HL-60 (cell line): Measurements from ENCODE around the gene EME2.

Experiments
- GABPA ChIP-seq: IDR thresholded peaks from 2 replicates; pipeline ENCODE4 v1.6.1; 2012; ENCODE audit warnings: low read depth
- POLR2AphosphoS5 ChIP-seq: IDR thresholded peaks from 2 replicates; pipeline ENCODE4 v1.6.1; 2012; ENCODE audit warnings: low read depth
- TF ChIP-seq, protein P1 (sequence below): IDR thresholded peaks from one replicate; pipeline ENCODE4 v1.5.1; 2011; ENCODE audit warnings: low read length, control low read depth, inconsistent platforms; ENCODE audit not compliant: insufficient read depth
- TF ChIP-seq, protein P2 (sequence below): IDR thresholded peaks from 2 replicates; pipeline ENCODE4 v1.6.1; 2012; ENCODE audit warnings: low read depth; ENCODE audit not compliant: insufficient replicate concordance

DNA sequence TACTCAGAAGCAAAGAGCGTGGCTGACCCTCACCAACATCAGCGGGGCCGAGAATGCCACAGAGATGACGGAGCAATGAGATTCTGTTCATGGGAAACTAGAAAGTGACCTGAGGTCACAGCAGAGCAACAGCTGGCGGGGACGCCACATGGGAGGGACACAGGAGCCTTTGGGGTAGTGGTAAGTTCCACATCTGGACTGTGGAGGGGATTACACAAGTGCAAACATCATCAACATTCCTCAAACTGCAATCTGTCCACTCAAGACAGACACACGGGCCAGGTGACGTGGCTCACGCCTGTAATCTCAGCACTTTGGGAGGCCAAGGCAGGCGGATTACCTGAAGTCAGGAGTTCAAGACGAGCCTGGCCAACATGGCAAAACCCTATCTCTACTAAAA, 42.9 kb downstream of the EME2 start:
- no peak for TF ChIP-seq POLR2AphosphoS5
- TF ChIP-seq, protein P1, sequence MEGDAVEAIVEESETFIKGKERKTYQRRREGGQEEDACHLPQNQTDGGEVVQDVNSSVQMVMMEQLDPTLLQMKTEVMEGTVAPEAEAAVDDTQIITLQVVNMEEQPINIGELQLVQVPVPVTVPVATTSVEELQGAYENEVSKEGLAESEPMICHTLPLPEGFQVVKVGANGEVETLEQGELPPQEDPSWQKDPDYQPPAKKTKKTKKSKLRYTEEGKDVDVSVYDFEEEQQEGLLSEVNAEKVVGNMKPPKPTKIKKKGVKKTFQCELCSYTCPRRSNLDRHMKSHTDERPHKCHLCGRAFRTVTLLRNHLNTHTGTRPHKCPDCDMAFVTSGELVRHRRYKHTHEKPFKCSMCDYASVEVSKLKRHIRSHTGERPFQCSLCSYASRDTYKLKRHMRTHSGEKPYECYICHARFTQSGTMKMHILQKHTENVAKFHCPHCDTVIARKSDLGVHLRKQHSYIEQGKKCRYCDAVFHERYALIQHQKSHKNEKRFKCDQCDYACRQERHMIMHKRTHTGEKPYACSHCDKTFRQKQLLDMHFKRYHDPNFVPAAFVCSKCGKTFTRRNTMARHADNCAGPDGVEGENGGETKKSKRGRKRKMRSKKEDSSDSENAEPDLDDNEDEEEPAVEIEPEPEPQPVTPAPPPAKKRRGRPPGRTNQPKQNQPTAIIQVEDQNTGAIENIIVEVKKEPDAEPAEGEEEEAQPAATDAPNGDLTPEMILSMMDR, result no peak
- no peak for TF ChIP-seq GABPA
- TF ChIP-seq, protein P2, sequence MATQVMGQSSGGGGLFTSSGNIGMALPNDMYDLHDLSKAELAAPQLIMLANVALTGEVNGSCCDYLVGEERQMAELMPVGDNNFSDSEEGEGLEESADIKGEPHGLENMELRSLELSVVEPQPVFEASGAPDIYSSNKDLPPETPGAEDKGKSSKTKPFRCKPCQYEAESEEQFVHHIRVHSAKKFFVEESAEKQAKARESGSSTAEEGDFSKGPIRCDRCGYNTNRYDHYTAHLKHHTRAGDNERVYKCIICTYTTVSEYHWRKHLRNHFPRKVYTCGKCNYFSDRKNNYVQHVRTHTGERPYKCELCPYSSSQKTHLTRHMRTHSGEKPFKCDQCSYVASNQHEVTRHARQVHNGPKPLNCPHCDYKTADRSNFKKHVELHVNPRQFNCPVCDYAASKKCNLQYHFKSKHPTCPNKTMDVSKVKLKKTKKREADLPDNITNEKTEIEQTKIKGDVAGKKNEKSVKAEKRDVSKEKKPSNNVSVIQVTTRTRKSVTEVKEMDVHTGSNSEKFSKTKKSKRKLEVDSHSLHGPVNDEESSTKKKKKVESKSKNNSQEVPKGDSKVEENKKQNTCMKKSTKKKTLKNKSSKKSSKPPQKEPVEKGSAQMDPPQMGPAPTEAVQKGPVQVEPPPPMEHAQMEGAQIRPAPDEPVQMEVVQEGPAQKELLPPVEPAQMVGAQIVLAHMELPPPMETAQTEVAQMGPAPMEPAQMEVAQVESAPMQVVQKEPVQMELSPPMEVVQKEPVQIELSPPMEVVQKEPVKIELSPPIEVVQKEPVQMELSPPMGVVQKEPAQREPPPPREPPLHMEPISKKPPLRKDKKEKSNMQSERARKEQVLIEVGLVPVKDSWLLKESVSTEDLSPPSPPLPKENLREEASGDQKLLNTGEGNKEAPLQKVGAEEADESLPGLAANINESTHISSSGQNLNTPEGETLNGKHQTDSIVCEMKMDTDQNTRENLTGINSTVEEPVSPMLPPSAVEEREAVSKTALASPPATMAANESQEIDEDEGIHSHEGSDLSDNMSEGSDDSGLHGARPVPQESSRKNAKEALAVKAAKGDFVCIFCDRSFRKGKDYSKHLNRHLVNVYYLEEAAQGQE, result no peak
